GM18909 (cell line): ENCODE data around the gene MLLT3.
"Not testable (repeated sequence)": the region's sequence is repeated elsewhere in the genome, so short reads cannot be mapped to it uniquely, and the experiment has no call there.

ENCODE experiments used
- ATAC-seq: cut with Tn5 transposase; IDR thresholded peaks from one replicate; pipeline ENCODE4 v1.9.1; 2021; ENCODE audit warnings: mild to moderate bottlenecking; ENCODE audit not compliant: unreplicated experiment, poor library complexity

MLLT3 gene

DNA sequence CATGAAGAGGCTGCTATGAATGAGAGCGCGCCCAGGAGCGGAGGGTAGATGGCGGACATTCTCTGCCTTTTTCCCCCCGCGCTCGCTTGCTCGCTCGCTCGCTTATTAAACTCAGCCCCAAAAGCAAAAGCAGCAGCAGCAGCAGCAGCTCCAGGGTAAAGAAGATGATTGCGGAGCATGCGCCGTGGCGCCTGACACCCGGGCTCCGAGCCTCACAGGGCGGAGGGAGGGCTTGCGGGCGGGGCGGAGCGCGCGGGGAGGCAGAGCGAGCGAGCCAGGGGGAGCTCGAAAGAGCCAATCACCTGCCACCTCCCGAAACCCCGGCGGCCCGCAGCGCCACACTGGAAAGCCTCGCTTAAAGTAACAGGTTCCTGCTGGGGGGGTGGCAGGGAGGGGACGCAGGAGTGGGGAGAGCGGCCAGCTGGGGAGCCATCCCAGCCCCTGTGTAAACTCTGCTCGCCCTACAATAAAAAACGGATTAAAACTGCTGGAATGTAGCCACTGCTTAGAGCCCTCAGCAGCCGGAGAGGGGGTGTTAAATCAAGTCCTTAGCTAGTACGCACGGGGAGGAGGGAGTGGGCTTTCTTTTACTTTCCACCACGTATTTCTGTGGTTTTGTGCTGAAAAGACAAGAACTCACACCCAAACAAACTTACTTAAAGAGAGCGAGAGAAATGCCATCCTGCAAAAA lies at the start of gene MLLT3:
TSS of gene MLLT3 (minus strand) at position 170 of the 691 bp plus-strand sequence.
- peak; percentile 80 for ATAC-seq

GRCh38 chr9:20671635-20672034 lies 49.3 kb upstream of the MLLT3 start:
- no peak for ATAC-seq

GRCh38 chr9:20670395-20670794 lies 48.1 kb upstream of the MLLT3 start:
- no peak for ATAC-seq

- no peak for ATAC-seq
Observed at GRCh38 chr9:20664501-20664900, 42.2 kb upstream of the MLLT3 start.

DNA sequence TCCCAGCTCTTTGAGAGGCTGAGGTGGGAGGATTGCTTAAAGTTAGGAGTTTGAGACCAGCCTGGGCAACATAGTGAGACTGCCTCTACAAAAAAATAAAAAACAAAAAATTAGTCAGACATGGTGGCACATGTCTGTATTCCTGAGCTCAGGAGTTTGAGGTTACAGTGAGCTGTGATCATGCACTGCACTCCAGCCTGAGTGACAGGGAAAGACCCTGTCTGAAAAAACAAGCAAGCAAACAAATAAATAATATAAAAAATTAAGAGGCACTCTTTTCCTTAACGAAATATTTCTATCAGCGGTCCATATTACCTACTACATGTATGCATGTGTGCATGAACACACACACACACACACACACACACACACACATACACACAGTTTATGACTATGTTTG lies 40.8 kb upstream of the MLLT3 start:
- no peak for ATAC-seq

DNA sequence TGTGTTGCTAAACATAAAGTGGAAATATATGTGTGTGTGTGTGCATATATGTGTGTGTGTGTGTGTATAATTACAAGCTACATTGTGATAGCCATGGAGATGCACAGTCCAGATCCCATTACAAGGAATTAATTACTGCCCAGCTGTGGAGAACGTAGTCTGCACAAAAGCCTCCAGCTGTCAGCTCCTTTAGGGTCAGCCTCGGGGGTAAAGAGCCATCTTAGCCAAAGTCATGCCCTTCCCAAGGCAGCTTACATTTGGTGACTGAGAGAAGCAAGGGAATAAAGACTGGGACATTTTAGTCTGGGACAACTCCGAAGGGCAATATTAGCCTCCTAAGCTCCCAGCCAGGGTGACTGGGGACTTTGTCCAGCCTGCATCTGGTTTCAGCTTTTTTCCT lies 39.9 kb upstream of the MLLT3 start:
- no peak for ATAC-seq

- no peak for ATAC-seq
Observed at GRCh38 chr9:20659474-20659967, 37.2 kb upstream of the MLLT3 start.

GRCh38 chr9:20658677-20659473 lies 36.6 kb upstream of the MLLT3 start:
- ATAC-seq, result no peak

DNA sequence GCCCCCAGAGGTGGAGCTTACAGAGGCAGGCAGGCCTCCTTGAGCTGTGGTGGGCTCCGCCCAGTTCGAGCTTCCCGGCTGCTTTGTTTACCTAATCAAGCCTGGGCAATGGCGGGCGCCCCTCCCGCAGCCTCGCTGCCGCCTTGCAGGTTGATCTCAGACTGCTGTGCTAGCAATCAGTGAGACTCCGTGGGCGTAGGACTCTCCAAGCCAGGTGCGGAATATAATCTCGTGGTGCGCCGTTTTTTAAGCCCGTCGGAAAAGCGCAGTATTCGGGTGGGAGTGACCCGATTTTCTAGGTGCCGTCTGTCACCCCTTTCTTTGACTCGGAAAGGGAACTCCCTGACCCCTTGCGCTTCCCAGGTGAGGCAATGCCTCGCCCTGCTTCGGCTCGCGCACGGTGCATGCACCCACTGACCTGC lies 36.0 kb upstream of the MLLT3 start:
- not testable (repeated sequence) for ATAC-seq

GRCh38 chr9:20651939-20652338 lies 29.6 kb upstream of the MLLT3 start:
- ATAC-seq, result no peak

- no peak for ATAC-seq
Observed at GRCh38 chr9:20650750-20651299, 28.5 kb upstream of the MLLT3 start.

DNA sequence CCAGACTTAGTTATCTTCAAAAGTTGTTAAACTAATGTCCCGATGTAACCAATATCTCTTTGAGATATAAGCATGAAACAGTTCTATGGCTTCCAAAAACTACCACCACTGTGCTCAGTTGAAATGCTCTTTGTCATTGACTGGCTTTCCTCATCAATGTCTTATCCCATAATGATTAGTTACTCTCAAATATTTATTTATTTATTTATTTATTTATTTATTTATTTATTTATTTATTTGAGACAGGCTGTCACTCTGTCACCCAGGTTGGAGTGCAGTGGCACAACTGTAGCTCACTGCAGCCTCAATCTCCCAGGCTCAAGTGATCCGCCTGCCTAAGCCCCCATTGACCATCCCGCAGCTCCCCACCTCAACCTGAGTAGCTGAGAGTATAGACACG lies 28.0 kb upstream of the MLLT3 start:
- no peak for ATAC-seq

- ATAC-seq, result no peak
Observed at GRCh38 chr9:20649381-20649780, 27.1 kb upstream of the MLLT3 start.

DNA sequence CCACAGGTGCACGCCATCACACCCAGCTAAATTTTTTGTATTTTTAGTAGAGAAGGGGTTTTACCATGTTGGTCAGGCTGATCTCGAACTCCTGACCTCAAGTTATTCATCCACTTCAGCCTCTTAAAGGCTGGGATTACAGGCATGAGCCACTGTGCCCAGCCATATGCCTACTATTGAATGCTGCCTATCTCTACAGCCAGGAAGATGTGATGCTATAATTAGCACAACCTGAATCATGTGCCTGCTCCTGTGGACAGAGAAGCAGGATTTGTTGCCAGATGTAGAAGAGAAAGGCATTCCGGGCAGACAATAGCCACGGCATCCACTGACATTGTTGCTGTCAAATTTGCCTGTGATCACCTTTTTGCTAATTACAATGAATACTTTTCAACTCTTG lies 24.4 kb upstream of the MLLT3 start:
- ATAC-seq, result no peak

DNA sequence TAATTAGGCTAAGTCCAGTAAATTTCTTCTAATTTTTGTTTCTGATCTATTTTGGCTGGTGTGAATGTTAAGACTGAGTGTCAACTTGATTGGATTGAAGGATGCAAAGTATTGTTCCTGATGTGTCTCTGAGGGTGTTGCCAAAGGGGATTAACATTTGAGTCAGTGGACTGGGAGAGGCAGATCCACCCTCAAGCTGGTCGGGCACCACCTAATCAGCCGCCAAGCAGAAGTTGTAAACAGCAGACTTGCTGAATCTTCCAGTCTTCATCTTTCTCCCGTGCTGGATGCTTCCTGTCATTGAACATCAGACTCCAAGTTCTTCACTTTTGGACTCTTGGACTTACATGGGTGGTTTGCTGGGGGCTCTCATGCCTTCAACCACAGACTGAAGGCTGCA lies 21.4 kb upstream of the MLLT3 start:
- ATAC-seq, result no peak

GRCh38 chr9:20642045-20642444 lies 19.7 kb upstream of the MLLT3 start:
- ATAC-seq, result no peak

DNA sequence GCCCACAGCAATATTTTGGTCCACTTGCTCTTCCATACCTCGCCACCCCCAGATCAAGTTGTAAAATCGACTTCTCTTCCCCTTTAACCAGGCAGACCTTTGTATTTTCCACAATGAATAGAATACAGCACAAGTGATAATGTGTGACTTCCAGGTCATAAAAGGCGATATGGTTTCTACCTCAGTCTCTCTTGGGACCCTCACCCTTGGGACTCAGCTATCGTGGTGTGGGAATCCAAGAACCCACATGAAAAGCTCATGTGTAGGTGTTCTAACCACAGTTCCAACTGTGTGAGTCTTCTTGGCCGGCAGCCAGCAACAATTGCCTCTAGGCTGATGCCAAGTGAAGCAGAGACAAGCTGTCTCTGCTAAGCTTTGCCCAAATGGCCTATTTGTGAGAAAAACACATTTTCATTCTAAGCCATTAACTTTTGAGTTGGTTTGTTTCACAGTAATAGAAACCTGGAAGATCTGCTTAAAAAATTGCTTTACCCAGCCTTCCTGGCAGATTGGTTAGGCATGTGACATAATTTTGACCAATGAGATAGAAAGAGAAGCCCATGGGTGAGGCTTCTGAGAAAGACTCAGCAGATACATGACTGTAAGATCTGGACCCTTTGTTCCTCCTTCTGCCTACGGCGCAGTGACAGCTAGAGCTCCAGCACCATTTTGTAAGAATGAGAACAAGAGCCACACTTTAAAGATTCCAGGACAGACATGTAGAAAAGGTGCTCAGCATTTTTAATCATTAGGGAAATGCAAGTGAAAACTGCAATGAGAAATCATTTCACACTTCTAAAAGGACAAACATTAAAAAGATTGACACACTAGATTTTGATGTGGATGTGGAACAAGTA lies 18.3 kb upstream of the MLLT3 start:
- peak; percentile 90 for ATAC-seq

- ATAC-seq, result no peak
Observed at GRCh38 chr9:20636888-20637440, 14.7 kb upstream of the MLLT3 start.

- no peak for ATAC-seq
Observed at GRCh38 chr9:20634895-20635294, 12.6 kb upstream of the MLLT3 start.

DNA sequence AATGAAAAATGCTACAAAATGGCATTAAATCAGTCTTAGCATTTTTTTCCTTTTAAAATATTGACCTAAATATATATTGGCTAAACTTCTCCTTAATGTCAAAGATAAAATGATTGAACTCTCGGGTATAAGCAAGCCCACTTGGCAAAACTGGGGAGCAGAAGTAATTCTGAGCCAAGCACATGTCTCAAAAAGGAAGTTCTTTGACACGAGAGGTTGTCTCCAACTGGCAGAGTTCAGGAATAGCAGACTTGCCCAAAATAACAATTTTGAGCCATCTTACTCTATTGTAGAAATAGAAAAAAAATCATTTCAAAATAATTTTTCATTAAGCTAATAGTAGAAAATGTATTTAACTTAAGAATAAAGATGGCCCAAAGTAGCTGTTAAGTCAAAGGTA lies 10.4 kb upstream of the MLLT3 start:
- no peak for ATAC-seq
